ENCODE results near the gene CRYBB3.
"Not testable (repeated sequence)": the region's sequence is repeated elsewhere in the genome, so short reads cannot be mapped to it uniquely, and the experiment has no call there.

The CRYBB3 gene

GRCh38 chr22:25223269-25223850, 23.7 kb downstream of the CRYBB3 start:
- Histone ChIP-seq H2AFZ (ENCODE audit: low read length, unreplicated experiment) (no peak overlapping the region), H3K27ac (ENCODE audit: low read depth, low read length) (no peak overlapping the region), H3K27me3 (ENCODE audit: insufficient read depth, low read length) (peaks cover 33% of the 10 kb centered on the region), H3K4me1 (ENCODE audit: control insufficient read depth, insufficient read depth, low read length, unreplicated experiment) (no peaks in the 10 kb centered on the region), H3K36me3 (ENCODE audit: insufficient read depth, low read length) (no peaks in the 10 kb centered on the region), H3K4me3 (ENCODE audit: low read depth, low read length) (no peak overlapping the region), H3K79me2 (ENCODE audit: control insufficient read depth, insufficient read depth, low read length, unreplicated experiment) (no peaks in the 10 kb centered on the region)

DNA sequence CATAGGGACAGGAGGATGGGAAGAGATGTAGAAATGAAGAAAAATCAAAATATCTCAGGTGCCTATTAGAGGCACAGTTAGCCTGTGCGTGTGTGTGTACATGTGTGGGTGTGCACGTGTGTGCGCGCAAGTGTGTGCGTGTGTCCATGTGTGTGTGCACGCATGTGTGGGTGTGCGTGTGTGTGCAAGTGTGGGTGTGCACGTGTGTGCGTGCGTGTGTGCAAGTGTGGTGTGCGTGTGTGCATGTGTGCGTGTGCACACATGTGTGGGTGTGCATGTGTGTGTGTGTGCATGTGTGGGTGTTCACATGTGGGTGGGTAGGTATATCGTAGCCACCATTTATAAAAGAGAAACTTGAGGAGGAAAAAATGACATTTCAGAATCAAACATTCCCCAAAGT, 29.2 kb downstream of the CRYBB3 start:
- H3K27ac ChIP-seq (ENCODE audit: low read depth, low read length): no peak overlapping the region
- H3K79me2 ChIP-seq (ENCODE audit: control insufficient read depth, insufficient read depth, low read length, unreplicated experiment): no peaks in the 10 kb centered on the region
- H2AFZ ChIP-seq (ENCODE audit: low read length, unreplicated experiment): no peak overlapping the region
- H3K27me3 ChIP-seq (ENCODE audit: insufficient read depth, low read length): peaks cover 14% of the 10 kb centered on the region
- no peak overlapping the region for H3K4me3 ChIP-seq (ENCODE audit: low read depth, low read length)
- no peaks in the 10 kb centered on the region for H3K36me3 ChIP-seq (ENCODE audit: insufficient read depth, low read length)
- H3K4me1 ChIP-seq (ENCODE audit: control insufficient read depth, insufficient read depth, low read length, unreplicated experiment): no peaks in the 10 kb centered on the region

GRCh38 chr22:25230760-25231159, 31.1 kb downstream of the CRYBB3 start:
- H3K27ac ChIP-seq (ENCODE audit: low read depth, low read length); H3K4me3 ChIP-seq (ENCODE audit: low read depth, low read length); H3K27me3 ChIP-seq (ENCODE audit: insufficient read depth, low read length); H3K36me3 ChIP-seq (ENCODE audit: insufficient read depth, low read length); H2AFZ ChIP-seq (ENCODE audit: low read length, unreplicated experiment); H3K4me1 ChIP-seq (ENCODE audit: control insufficient read depth, insufficient read depth, low read length, unreplicated experiment); H3K79me2 ChIP-seq (ENCODE audit: control insufficient read depth, insufficient read depth, low read length, unreplicated experiment): not testable (repeated sequence)

- H3K4me3 ChIP-seq (ENCODE audit: low read depth, low read length): no peak overlapping the region
- no peaks in the 10 kb centered on the region for H3K36me3 ChIP-seq (ENCODE audit: insufficient read depth, low read length)
- H3K27ac ChIP-seq (ENCODE audit: low read depth, low read length): no peak overlapping the region
- no peaks in the 10 kb centered on the region for H3K79me2 ChIP-seq (ENCODE audit: control insufficient read depth, insufficient read depth, low read length, unreplicated experiment)
- H2AFZ ChIP-seq (ENCODE audit: low read length, unreplicated experiment): no peak overlapping the region
- H3K4me1 ChIP-seq (ENCODE audit: control insufficient read depth, insufficient read depth, low read length, unreplicated experiment): no peaks in the 10 kb centered on the region
- H3K27me3 ChIP-seq (ENCODE audit: insufficient read depth, low read length): peaks cover 10% of the 10 kb centered on the region; the same call in 1 of the 2 replicates
These were observed 32.6 kb downstream of the CRYBB3 start for GRCh38 chr22:25232301-25232700.

DNA sequence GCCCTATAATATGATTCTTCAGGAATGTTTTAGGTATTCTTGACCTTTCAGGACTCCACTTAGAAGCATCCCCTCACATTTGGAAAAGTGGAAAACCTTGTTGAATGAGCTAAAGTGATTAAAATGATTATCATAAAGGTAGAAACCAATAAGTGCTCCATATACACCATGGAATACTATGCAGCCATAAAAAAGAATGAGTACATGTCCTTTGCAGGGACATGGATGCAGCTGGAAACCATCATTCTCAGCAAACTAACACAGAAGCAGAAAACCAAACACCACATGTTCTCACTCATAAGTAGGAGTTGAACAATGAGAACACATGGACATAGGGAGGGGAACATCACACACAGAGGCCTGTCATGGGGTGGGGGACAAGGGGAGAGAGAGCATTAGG, 34.0 kb downstream of the CRYBB3 start:
- H3K36me3 ChIP-seq (ENCODE audit: insufficient read depth, low read length): not testable (repeated sequence)

GRCh38 chr22:25235547-25236290, 36.1 kb downstream of the CRYBB3 start:
- Histone ChIP-seq H3K4me1 (ENCODE audit: control insufficient read depth, insufficient read depth, low read length, unreplicated experiment) (no peaks in the 10 kb centered on the region), H3K79me2 (ENCODE audit: control insufficient read depth, insufficient read depth, low read length, unreplicated experiment) (no peaks in the 10 kb centered on the region), H3K36me3 (ENCODE audit: insufficient read depth, low read length) (no peaks in the 10 kb centered on the region), H3K27ac (ENCODE audit: low read depth, low read length) (no peak overlapping the region), H2AFZ (ENCODE audit: low read length, unreplicated experiment) (no peak overlapping the region), H3K4me3 (ENCODE audit: low read depth, low read length) (no peak overlapping the region), H3K27me3 (ENCODE audit: insufficient read depth, low read length) (peaks cover 17% of the 10 kb centered on the region; the same call in 1 of the 2 replicates)

More for the DNA sequence above, 34.0 kb downstream of the CRYBB3 start:
- not testable (repeated sequence) for H3K79me2 ChIP-seq (ENCODE audit: control insufficient read depth, insufficient read depth, low read length, unreplicated experiment); H3K27ac ChIP-seq (ENCODE audit: low read depth, low read length); H2AFZ ChIP-seq (ENCODE audit: low read length, unreplicated experiment); H3K4me1 ChIP-seq (ENCODE audit: control insufficient read depth, insufficient read depth, low read length, unreplicated experiment); H3K4me3 ChIP-seq (ENCODE audit: low read depth, low read length)
- peaks cover 13% of the 10 kb centered on the region; the same call in 1 of the 2 replicates for H3K27me3 ChIP-seq (ENCODE audit: insufficient read depth, low read length)

DNA sequence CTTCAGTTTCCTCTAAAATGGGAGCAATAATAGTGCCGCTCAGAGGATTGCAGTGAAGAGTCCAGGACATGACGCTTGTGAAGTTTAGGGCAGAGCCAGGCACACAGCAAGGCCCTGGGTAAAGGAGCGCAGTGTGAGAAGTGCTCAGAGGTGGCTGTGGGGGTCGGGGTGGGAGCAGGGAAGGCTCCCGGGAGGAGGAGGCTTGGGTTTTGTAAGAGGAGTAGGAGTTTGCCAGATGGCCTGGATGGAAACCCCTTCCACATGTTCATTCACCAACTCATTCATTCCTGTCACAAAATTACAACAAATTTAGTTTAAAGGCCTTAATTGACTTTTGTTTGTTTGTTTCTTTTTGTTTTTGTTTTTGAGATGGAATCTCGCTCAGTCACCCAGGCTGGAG, 36.8 kb downstream of the CRYBB3 start:
- Histone ChIP-seq H3K27me3 (ENCODE audit: insufficient read depth, low read length) (peaks cover 17% of the 10 kb centered on the region; the same call in 1 of the 2 replicates), H3K27ac (ENCODE audit: low read depth, low read length) (no peak overlapping the region), H3K79me2 (ENCODE audit: control insufficient read depth, insufficient read depth, low read length, unreplicated experiment) (no peaks in the 10 kb centered on the region), H2AFZ (ENCODE audit: low read length, unreplicated experiment) (no peak overlapping the region), H3K4me3 (ENCODE audit: low read depth, low read length) (no peak overlapping the region), H3K4me1 (ENCODE audit: control insufficient read depth, insufficient read depth, low read length, unreplicated experiment) (no peaks in the 10 kb centered on the region), H3K36me3 (ENCODE audit: insufficient read depth, low read length) (no peaks in the 10 kb centered on the region)

DNA sequence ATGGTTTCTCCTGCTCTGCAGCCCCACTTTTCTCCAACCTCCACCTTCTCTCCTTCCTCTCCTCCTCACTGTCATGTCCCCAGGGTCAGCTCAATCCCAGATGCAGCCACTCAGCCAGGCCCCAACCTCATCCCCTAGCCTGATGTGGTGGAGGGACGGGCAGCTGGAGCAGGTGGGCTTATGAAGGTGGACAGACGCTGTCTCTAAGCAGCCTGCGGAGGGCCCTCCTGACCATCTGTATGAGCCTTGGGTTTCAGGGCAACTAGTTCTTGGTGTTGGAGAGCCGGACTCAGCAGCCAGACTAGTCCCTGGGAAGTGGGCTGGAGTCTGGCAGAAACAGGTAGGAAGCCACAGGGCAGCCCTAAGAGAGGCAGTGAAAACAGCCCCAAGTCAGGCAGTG, 37.8 kb downstream of the CRYBB3 start:
- Histone ChIP-seq H3K36me3 (ENCODE audit: insufficient read depth, low read length) (no peaks in the 10 kb centered on the region), H3K79me2 (ENCODE audit: control insufficient read depth, insufficient read depth, low read length, unreplicated experiment) (no peaks in the 10 kb centered on the region), H2AFZ (ENCODE audit: low read length, unreplicated experiment) (no peak overlapping the region), H3K27me3 (ENCODE audit: insufficient read depth, low read length) (peaks cover 17% of the 10 kb centered on the region; the same call in 1 of the 2 replicates), H3K4me3 (ENCODE audit: low read depth, low read length) (no peak overlapping the region), H3K27ac (ENCODE audit: low read depth, low read length) (no peak overlapping the region), H3K4me1 (ENCODE audit: control insufficient read depth, insufficient read depth, low read length, unreplicated experiment) (no peaks in the 10 kb centered on the region)

GRCh38 chr22:25238058-25238457, 38.4 kb downstream of the CRYBB3 start:
- not testable (repeated sequence) for H3K79me2 ChIP-seq (ENCODE audit: control insufficient read depth, insufficient read depth, low read length, unreplicated experiment); H3K27ac ChIP-seq (ENCODE audit: low read depth, low read length); H3K36me3 ChIP-seq (ENCODE audit: insufficient read depth, low read length); H3K4me3 ChIP-seq (ENCODE audit: low read depth, low read length); H3K4me1 ChIP-seq (ENCODE audit: control insufficient read depth, insufficient read depth, low read length, unreplicated experiment); H2AFZ ChIP-seq (ENCODE audit: low read length, unreplicated experiment)
- H3K27me3 ChIP-seq (ENCODE audit: insufficient read depth, low read length): peaks cover 17% of the 10 kb centered on the region; the same call in 1 of the 2 replicates

DNA sequence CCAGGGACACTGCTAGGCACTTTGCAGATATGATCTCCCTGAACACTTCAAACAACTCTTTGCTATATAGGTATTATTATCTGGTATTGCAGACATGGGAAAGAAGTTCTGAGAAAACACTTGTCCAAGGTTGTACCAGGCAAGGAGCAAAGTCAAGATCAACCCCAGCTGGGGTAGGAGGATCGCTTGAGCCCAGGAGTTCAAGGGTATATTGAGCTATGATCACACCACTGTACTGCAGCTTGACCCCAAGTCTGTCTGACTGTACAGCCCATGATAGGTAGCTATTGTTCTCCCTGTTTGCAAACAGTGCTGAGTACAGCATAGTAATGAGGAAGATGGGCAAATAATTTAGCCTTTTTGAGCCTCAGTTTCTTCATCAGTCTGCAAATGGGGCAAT, 55.5 kb downstream of the CRYBB3 start:
- H2AFZ ChIP-seq (ENCODE audit: low read length, unreplicated experiment); H3K79me2 ChIP-seq (ENCODE audit: control insufficient read depth, insufficient read depth, low read length, unreplicated experiment); H3K36me3 ChIP-seq (ENCODE audit: insufficient read depth, low read length); H3K27me3 ChIP-seq (ENCODE audit: insufficient read depth, low read length); H3K27ac ChIP-seq (ENCODE audit: low read depth, low read length); H3K4me1 ChIP-seq (ENCODE audit: control insufficient read depth, insufficient read depth, low read length, unreplicated experiment); H3K4me3 ChIP-seq (ENCODE audit: low read depth, low read length): not testable (repeated sequence)
